GM23338 (cell line): Measurements from ENCODE around the gene MYORG. TPM values are rescaled to one million over a fixed set of nuclear protein-coding genes. Genes with fewer than 3 reads are reported as not detected.
"Not testable (repeated sequence)": the region's sequence is repeated elsewhere in the genome, so short reads cannot be mapped to it uniquely, and the experiment has no call there.

Experiments
- ATAC-seq: fragments of 200-7000 bp; cut with Tn5 transposase; 3 replicates; pipeline ENCODE4 v1.9.1; 2020
- DNase-seq: peaks from one replicate; pipeline ENCODE4 v3.0.0-alpha.2; 2015; ENCODE audit warnings: low spot score
- H2AFZ ChIP-seq: fragments of 200-600 bp; sonication (generic); 2 replicates; pipeline ENCODE4 v1.8.0; 2016; ENCODE audit warnings: antibody characterized with exemption, mild to moderate bottlenecking, moderate library complexity
- H3F3A ChIP-seq: fragments of 200-600 bp; sonication (generic); replicated peaks from 2 replicates; pipeline ENCODE4 v1.8.0; 2017; ENCODE audit warnings: antibody characterized with exemption, mixed run types, low read depth
- H3K27ac ChIP-seq: fragments of 200-600 bp; sonication (generic); 2 replicates; pipeline ENCODE4 v1.6.1; 2016; ENCODE audit warnings: low read depth
- H3K27me3 ChIP-seq: fragments of 200-600 bp; sonication (generic); 2 replicates; pipeline ENCODE4 v1.8.0; 2016; ENCODE audit warnings: mild to moderate bottlenecking, mixed run types, moderate library complexity; ENCODE audit not compliant: insufficient read depth
- H3K36me3 ChIP-seq: fragments of 200-600 bp; sonication (generic); 2 replicates; pipeline ENCODE4 v1.8.0; 2016; ENCODE audit warnings: mild to moderate bottlenecking; ENCODE audit not compliant: insufficient read depth
- H3K4me1 ChIP-seq: fragments of 200-600 bp; sonication (generic); 2 replicates; pipeline ENCODE4 v1.8.0; 2016; ENCODE audit warnings: mild to moderate bottlenecking, moderate library complexity; ENCODE audit not compliant: insufficient read depth
- H3K4me2 ChIP-seq: fragments of 200-600 bp; sonication (generic); 2 replicates; pipeline ENCODE4 v1.7.1; 2017; ENCODE audit warnings: mixed run types
- H3K4me3 ChIP-seq: fragments of 200-600 bp; sonication (generic); 2 replicates; pipeline ENCODE4 v1.6.1; 2016; ENCODE audit warnings: mixed run types
- H3K79me2 ChIP-seq: fragments of 200-600 bp; sonication (generic); replicated peaks from 2 replicates; pipeline ENCODE4 v1.8.0; 2017; ENCODE audit warnings: mild to moderate bottlenecking; ENCODE audit not compliant: insufficient read depth
- H3K9me2 ChIP-seq: fragments of 200-600 bp; sonication (generic); 2 replicates; pipeline ENCODE4 v1.8.0; 2017; ENCODE audit not compliant: insufficient read depth
- H4K20me1 ChIP-seq: fragments of 200-600 bp; sonication (generic); replicated peaks from 2 replicates; pipeline ENCODE4 v1.8.0; 2017; ENCODE audit warnings: mild to moderate bottlenecking; ENCODE audit not compliant: insufficient read depth
- H3K27ac Mint-ChIP-seq: 2 replicates; pipeline ENCODE4 v1.8.0; 2020; ENCODE audit warnings: inconsistent platforms, mild to moderate bottlenecking, moderate library complexity, mixed read lengths
- H3K27me3 Mint-ChIP-seq: 3 replicates; pipeline ENCODE4 v1.8.0; 2022; ENCODE audit warnings: low read depth, mild to moderate bottlenecking, moderate library complexity, mixed read lengths, inconsistent platforms; ENCODE audit not compliant: insufficient read depth, poor library complexity
- H3K36me3 Mint-ChIP-seq: 3 replicates; pipeline ENCODE4 v1.8.0; 2021; ENCODE audit warnings: low read depth, mild to moderate bottlenecking, inconsistent platforms, moderate library complexity, mixed read lengths
- H3K4me1 Mint-ChIP-seq: 3 replicates; pipeline ENCODE4 v1.8.0; 2020; ENCODE audit warnings: mild to moderate bottlenecking, inconsistent platforms, mixed read lengths
- H3K4me3 Mint-ChIP-seq: 3 replicates; pipeline ENCODE4 v1.8.0; 2021; ENCODE audit warnings: moderate library complexity, mild to moderate bottlenecking, inconsistent platforms, mixed read lengths
- H3K9me3 Mint-ChIP-seq: 3 replicates; pipeline ENCODE4 v1.8.0; 2020; ENCODE audit warnings: moderate library complexity, mild to moderate bottlenecking, inconsistent platforms, mixed read lengths
- CREB1 ChIP-seq: fragments of 250-450 bp; sonication (Bioruptor Pico); IDR thresholded peaks from 2 replicates; pipeline ENCODE4 v1.5.0; 2020; ENCODE audit warnings: low read depth, mild to moderate bottlenecking, moderate library complexity
- JUNB ChIP-seq: IDR thresholded peaks from one replicate; pipeline ENCODE4 v1.6.1; 2016; ENCODE audit warnings: antibody characterized with exemption; ENCODE audit not compliant: unreplicated experiment
- NANOG ChIP-seq: IDR thresholded peaks from 2 replicates; pipeline ENCODE4 v1.6.1; 2016; ENCODE audit warnings: antibody characterized with exemption, borderline replicate concordance
- STAT1 ChIP-seq: IDR thresholded peaks from one replicate; pipeline ENCODE4 v1.6.1; 2016; ENCODE audit warnings: antibody characterized with exemption; ENCODE audit not compliant: unreplicated experiment
- ZNF114 ChIP-seq: fragments of 250-450 bp; sonication (Bioruptor Pico); IDR thresholded peaks from 2 replicates; pipeline ENCODE4 v1.5.0; 2020; ENCODE audit warnings: mild to moderate bottlenecking, moderate library complexity
- ZNF331 ChIP-seq: fragments of 250-450 bp; sonication (Bioruptor Pico); IDR thresholded peaks from 2 replicates; pipeline ENCODE4 v1.5.0; 2020; ENCODE audit warnings: low read depth, mild to moderate bottlenecking, moderate library complexity
- polyA plus RNA-seq: library from polyadenylated mRNA; unstranded; fragments of >200 nt; fragmentation: Nextera tagmentation; extraction: Ambion mirVana; gene quantifications from 2 replicates; pipeline ENCODE4 v1.2.1, GENCODE V29; 2016
- total RNA-seq: library from RNA; depleted of rRNA; stranded (reverse); fragments of >200 nt; shearing (Covaris generic); gene quantifications from 2 replicates; pipeline ENCODE4 v1.2.3, GENCODE V29; 2014
- TF ChIP-seq, protein P1 (sequence below), 2 experiments: fragments of 200-600 bp in 1 of 2; sonication (generic) in 1 of 2; conservative IDR thresholded peaks; 2 replicates each; pipeline versions ENCODE4 v1.5.1 to v1.6.1; 2016 to 2017; ENCODE audit warnings: antibody characterized with exemption in 2 of 2, low read depth in 2 of 2, mild to moderate bottlenecking in 2 of 2, moderate library complexity in 1 of 2
- TF ChIP-seq, protein P2 (sequence below): IDR thresholded peaks from one replicate; pipeline ENCODE4 v1.6.1; 2018; ENCODE audit warnings: antibody characterized with exemption; ENCODE audit not compliant: unreplicated experiment

MYORG gene
- total and polyA plus RNA-seq, 2 experiments from 2014 or later: 1.5 to 7.3 TPM

DNA sequence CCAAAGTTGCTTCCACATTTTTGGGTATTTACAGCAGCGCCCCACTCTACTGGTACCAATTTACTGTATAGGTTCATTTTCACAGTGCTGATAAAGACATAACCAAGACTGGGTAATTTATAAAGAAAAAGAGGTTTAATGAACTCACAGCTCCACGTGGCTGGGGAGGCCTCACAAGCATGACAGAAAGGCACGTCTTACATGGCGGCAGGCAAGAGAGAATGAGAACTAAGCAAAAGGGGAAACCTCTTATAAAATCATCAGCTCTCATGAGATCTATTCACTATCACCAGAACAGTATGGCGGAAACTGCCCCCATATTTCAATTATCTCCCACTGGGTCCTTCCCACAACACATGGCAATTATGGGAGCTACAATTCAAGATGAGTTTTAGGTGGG, 7.9 kb downstream of the MYORG start:
- not testable (repeated sequence) for H3K79me2 ChIP-seq, H2AFZ ChIP-seq, H3K27me3 Mint-ChIP-seq, H3K4me3 ChIP-seq, H3K36me3 ChIP-seq, DNase-seq, H3K27ac ChIP-seq, H3K9me2 ChIP-seq, H4K20me1 ChIP-seq, H3F3A ChIP-seq, H3K4me2 ChIP-seq, H3K27me3 ChIP-seq, ATAC-seq, H3K27ac Mint-ChIP-seq, H3K4me3 Mint-ChIP-seq
- peaks cover 11% of the 10 kb centered on the region for H3K4me1 ChIP-seq
- Mint-ChIP-seq H3K36me3 (peaks cover 51% of the 10 kb centered on the region), H3K4me1 (peaks cover 11% of the 10 kb centered on the region), H3K9me3 (peaks cover 22% of the 10 kb centered on the region)

DNA sequence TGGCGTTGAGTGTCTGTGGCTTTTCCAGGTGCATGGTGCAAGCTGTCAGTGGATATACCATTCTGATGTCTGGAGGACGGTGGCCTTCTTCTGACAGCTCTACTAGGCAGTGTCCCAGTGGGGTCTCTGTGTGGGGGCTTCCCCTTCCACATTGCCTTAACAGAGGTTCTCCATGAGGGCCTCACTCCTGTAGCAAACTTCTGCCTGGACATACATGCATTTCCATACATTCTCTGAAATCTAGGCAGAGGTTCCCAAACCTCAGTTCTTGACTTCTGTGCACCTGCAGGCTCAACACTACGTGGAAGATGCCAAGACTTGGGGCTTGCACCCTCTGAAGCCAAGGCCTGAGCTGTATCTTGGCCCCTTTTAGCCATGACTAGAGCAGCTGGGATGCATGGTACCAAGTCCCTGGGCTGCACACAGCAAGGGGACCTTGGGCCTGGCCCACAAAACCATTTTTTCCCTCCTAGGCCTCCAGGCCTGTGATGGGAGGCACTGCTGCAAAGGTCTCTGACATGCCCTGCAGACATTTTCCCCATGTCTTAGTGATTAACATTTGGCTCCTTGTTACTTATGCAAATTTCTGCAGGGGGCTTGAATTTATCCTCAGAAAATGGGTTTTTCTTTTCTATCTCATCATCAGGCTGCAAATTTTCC, 8.8 kb downstream of the MYORG start:
- peaks cover 51% of the 10 kb centered on the region for H3K36me3 Mint-ChIP-seq
- not testable (repeated sequence) for H3K9me2 ChIP-seq, H3K4me3 ChIP-seq, H4K20me1 ChIP-seq, H3K4me2 ChIP-seq, H3K27ac ChIP-seq, DNase-seq, H3K4me3 Mint-ChIP-seq, H3K27me3 Mint-ChIP-seq, H3K79me2 ChIP-seq, ATAC-seq, H3K27me3 ChIP-seq, H3F3A ChIP-seq, H2AFZ ChIP-seq, H3K27ac Mint-ChIP-seq, H3K36me3 ChIP-seq
- peaks cover 20% of the 10 kb centered on the region for H3K4me1 ChIP-seq
- peaks cover 22% of the 10 kb centered on the region for H3K9me3 Mint-ChIP-seq
- H3K4me1 Mint-ChIP-seq: peaks cover 20% of the 10 kb centered on the region

DNA sequence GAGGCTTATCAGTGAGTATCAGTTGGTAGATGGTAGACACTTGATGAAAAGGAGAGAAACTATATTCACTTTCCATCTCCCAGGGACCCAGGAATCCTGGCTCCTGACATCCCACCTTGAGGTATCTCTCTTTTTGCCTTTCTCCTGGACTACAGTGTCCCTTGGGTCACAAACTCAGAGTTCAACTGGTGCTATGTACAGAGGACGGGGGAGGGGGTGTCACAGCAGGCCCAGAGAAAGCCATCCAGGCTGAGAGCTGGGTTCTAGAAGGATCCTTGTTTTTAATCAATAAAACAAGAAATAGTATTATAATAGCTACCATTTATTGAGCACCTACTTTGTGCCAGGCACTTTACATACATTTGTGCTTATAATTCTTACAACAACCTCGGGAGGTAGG, 10.3 kb downstream of the MYORG start:
- Mint-ChIP-seq H3K9me3 (peaks cover 22% of the 10 kb centered on the region), H3K27ac (no peak overlapping the region), H3K36me3 (peaks cover 45% of the 10 kb centered on the region), H3K4me3 (no peak overlapping the region), H3K27me3 (peaks cover 4% of the 10 kb centered on the region), H3K4me1 (peaks cover 24% of the 10 kb centered on the region)
- Histone ChIP-seq H3K4me2 (no peak overlapping the region), H3K27me3 (no peaks in the 10 kb centered on the region), H3K4me1 (peaks cover 26% of the 10 kb centered on the region), H3K4me3 (no peak overlapping the region), H3F3A (no peaks in the 10 kb centered on the region), H3K27ac (no peak overlapping the region), H2AFZ (no peak overlapping the region), H3K36me3 (no peaks in the 10 kb centered on the region), H3K79me2 (no peaks in the 10 kb centered on the region), H3K9me2 (0 out of 2 replicates have a peak, but pooled peaks cover 3% of the 10 kb centered on the region), H4K20me1 (no peaks in the 10 kb centered on the region)
- TF ChIP-seq JUNB (no peak), NANOG (no peak), ZNF114 (no peak), STAT1 (no peak), ZNF331 (no peak), CREB1 (CRISPR knock-in tag) (no peak)
- TF ChIP-seq, protein P1, sequence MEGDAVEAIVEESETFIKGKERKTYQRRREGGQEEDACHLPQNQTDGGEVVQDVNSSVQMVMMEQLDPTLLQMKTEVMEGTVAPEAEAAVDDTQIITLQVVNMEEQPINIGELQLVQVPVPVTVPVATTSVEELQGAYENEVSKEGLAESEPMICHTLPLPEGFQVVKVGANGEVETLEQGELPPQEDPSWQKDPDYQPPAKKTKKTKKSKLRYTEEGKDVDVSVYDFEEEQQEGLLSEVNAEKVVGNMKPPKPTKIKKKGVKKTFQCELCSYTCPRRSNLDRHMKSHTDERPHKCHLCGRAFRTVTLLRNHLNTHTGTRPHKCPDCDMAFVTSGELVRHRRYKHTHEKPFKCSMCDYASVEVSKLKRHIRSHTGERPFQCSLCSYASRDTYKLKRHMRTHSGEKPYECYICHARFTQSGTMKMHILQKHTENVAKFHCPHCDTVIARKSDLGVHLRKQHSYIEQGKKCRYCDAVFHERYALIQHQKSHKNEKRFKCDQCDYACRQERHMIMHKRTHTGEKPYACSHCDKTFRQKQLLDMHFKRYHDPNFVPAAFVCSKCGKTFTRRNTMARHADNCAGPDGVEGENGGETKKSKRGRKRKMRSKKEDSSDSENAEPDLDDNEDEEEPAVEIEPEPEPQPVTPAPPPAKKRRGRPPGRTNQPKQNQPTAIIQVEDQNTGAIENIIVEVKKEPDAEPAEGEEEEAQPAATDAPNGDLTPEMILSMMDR (conservative IDR thresholded peaks at IDR 0.05; ENCODE audit: low read depth in 2 of 2): no peak
- TF ChIP-seq, protein P2, sequence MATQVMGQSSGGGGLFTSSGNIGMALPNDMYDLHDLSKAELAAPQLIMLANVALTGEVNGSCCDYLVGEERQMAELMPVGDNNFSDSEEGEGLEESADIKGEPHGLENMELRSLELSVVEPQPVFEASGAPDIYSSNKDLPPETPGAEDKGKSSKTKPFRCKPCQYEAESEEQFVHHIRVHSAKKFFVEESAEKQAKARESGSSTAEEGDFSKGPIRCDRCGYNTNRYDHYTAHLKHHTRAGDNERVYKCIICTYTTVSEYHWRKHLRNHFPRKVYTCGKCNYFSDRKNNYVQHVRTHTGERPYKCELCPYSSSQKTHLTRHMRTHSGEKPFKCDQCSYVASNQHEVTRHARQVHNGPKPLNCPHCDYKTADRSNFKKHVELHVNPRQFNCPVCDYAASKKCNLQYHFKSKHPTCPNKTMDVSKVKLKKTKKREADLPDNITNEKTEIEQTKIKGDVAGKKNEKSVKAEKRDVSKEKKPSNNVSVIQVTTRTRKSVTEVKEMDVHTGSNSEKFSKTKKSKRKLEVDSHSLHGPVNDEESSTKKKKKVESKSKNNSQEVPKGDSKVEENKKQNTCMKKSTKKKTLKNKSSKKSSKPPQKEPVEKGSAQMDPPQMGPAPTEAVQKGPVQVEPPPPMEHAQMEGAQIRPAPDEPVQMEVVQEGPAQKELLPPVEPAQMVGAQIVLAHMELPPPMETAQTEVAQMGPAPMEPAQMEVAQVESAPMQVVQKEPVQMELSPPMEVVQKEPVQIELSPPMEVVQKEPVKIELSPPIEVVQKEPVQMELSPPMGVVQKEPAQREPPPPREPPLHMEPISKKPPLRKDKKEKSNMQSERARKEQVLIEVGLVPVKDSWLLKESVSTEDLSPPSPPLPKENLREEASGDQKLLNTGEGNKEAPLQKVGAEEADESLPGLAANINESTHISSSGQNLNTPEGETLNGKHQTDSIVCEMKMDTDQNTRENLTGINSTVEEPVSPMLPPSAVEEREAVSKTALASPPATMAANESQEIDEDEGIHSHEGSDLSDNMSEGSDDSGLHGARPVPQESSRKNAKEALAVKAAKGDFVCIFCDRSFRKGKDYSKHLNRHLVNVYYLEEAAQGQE: no peak
- no peak for ATAC-seq
- DNase-seq: no peak
